GM12872 (cell line): ENCODE data around the gene PPP4R1.

Experiments used
- CTCF ChIP-seq: IDR thresholded peaks from 3 replicates; pipeline ENCODE4 v1.5.1; 2011; ENCODE audit warnings: low read depth, mild to moderate bottlenecking, low read length, moderate library complexity; ENCODE audit not compliant: insufficient read depth

The PPP4R1 gene, protein sequence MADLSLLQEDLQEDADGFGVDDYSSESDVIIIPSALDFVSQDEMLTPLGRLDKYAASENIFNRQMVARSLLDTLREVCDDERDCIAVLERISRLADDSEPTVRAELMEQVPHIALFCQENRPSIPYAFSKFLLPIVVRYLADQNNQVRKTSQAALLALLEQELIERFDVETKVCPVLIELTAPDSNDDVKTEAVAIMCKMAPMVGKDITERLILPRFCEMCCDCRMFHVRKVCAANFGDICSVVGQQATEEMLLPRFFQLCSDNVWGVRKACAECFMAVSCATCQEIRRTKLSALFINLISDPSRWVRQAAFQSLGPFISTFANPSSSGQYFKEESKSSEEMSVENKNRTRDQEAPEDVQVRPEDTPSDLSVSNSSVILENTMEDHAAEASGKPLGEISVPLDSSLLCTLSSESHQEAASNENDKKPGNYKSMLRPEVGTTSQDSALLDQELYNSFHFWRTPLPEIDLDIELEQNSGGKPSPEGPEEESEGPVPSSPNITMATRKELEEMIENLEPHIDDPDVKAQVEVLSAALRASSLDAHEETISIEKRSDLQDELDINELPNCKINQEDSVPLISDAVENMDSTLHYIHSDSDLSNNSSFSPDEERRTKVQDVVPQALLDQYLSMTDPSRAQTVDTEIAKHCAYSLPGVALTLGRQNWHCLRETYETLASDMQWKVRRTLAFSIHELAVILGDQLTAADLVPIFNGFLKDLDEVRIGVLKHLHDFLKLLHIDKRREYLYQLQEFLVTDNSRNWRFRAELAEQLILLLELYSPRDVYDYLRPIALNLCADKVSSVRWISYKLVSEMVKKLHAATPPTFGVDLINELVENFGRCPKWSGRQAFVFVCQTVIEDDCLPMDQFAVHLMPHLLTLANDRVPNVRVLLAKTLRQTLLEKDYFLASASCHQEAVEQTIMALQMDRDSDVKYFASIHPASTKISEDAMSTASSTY

GRCh38 chr18:9614401-9615279 is at the start of gene PPP4R1:
Gene PPP4R1, minus strand, starts transcription at chr18:9614559. Its CDS starts 75 bp downstream, at chr18:9614484.
- no peak for TF ChIP-seq CTCF

DNA sequence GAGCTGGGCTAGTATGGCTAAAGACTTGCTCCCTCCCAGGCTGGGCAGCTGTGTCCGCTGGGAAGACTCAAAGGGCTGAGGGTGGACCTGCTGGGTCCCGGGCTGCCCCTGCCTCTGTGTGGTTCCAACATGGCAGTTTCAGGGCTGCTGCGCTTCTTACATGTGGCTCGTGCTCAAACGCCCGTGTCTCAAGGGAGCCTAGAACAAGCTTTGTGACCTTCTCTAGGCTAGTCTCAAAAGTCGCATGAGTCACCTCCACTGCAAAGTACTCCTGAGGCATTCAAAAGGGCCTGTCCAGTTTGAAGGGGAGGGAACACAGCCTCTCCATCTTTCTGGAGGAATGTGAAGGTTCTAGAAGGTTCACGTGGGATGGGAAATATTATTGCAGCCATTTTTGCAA is 49.0 kb upstream of the PPP4R1 start:
- TF ChIP-seq CTCF = no peak

GRCh38 chr18:9661564-9661963 is 47.2 kb upstream of the PPP4R1 start:
- no peak for TF ChIP-seq CTCF

DNA sequence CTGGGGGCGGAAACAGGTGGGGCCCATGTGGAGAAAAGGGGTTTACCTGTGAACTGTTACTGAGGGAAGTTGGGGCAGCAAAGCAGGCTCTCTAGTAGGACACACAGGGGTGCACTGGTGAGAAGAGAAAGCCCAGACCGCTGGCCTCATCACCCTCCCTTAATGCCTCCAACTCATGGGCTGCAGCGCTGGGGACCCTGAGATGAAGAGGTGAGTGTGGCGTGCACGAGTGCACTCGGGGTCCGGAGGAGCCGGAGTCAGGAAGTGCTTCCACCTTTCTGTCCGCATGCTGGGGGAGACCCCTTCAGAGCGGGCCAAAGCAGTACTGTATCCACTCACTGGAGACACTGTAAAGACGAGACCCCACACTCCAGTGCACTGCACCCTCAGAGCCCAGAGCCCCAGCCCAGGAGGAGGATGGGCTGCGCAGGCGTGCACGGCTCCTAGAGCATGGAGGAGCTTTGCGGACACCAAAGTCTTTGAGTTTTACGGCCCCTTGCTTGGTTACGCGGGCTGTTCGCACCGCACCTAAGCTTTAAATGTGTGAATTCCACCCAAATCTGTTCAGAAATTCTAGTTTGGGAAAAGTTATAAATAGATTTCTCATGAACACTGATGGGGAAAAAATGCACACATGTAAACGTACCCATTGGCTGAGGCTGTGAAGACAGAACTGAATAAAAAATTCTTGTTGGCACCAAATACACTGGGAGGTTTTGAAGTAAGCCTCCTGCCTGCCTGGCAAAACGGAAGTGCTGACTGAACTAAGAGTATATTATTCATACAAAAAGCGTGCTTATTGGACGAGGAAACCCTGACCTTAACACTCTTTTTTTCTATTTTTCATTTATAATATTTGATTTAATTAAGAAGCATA is 45.4 kb upstream of the PPP4R1 start:
- TF ChIP-seq CTCF = no peak

DNA sequence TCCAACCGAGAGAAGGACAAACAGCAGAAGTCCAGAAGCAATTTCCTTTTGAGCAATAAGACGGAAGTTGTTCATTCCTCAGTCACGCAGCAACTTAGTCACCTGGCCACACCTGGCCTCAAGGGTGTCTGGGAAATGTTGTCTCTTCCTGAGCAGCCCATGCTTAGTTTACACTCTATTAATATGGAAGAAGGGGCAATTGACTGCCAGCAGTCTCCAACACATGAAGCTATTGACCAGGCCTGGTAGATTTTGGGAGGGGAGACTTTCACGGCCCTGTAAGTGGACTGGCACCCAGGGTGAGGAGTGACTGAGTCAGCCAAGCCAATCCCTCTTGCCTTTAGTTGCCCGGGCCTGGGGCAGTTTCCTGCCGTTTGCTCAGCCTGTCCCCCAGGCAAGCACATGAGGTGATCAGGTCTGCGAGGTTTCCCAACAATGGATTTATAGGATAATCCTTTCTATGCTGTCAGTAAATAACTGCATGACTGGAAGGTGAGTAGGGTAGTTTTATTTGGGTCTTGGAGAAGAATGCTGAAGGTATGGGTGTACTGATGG is 43.8 kb upstream of the PPP4R1 start:
- no peak for TF ChIP-seq CTCF

- TF ChIP-seq CTCF = no peak
Observed at GRCh38 chr18:9655232-9655767, 40.9 kb upstream of the PPP4R1 start.
